ENCODE measurements around the gene ATP8B4.

Gene ATP8B4

GRCh38 chr15:49823987-49824774 is 294.9 kb downstream of the ATP8B4 start:
- H3K27ac ChIP-seq (ENCODE audit: low read length) = no peak overlapping the region
- H3K27me3 ChIP-seq (ENCODE audit: insufficient read depth, low read length, poor library complexity) = no peaks in the 10 kb centered on the region
- H3K36me3 ChIP-seq (ENCODE audit: insufficient read depth, low read length) = no peaks in the 10 kb centered on the region
- H3K9me3 ChIP-seq (ENCODE audit: insufficient read depth, low read length, severe bottlenecking) = no peaks in the 10 kb centered on the region
- H3K4me2 ChIP-seq (ENCODE audit: insufficient read depth, low read length) = no peak overlapping the region
- DNase-seq (no peak), ATAC-seq (ENCODE audit: insufficient read depth, low read depth) (no peak)
- no peaks in the 10 kb centered on the region for H4K20me1 ChIP-seq (ENCODE audit: insufficient read depth, low read length)
- H3K4me3 ChIP-seq (ENCODE audit: low read depth in 1 of 2, low read length in 2 of 2) = no peak overlapping the region
- TF ChIP-seq EZH2 (IDR thresholded peaks at IDR 0.05; ENCODE audit: borderline replicate concordance, low read depth, low read length, severe bottlenecking) (no peak), CTCF (IDR thresholded peaks at IDR 0.05; ENCODE audit: borderline replicate concordance, extremely low read depth, low read length, poor library complexity, severe bottlenecking) (no peak)
- H3K79me2 ChIP-seq (ENCODE audit: insufficient read depth, low read length) = no peaks in the 10 kb centered on the region
- no peak overlapping the region for H3K9ac ChIP-seq (ENCODE audit: low read depth, low read length)
- no peaks in the 10 kb centered on the region for H3K4me1 ChIP-seq (ENCODE audit: insufficient read depth, low read length)
- no peak overlapping the region for H2AFZ ChIP-seq (ENCODE audit: low read depth, low read length)

GRCh38 chr15:49817100-49817499 is 301.9 kb downstream of the ATP8B4 start:
- no peak overlapping the region for H3K9ac ChIP-seq (ENCODE audit: low read depth, low read length)
- H4K20me1 ChIP-seq (ENCODE audit: insufficient read depth, low read length) = no peaks in the 10 kb centered on the region
- TF ChIP-seq EZH2 (IDR thresholded peaks at IDR 0.05; ENCODE audit: borderline replicate concordance, low read depth, low read length, severe bottlenecking) = no peak
- no peak for TF ChIP-seq CTCF (IDR thresholded peaks at IDR 0.05; ENCODE audit: borderline replicate concordance, extremely low read depth, low read length, poor library complexity, severe bottlenecking)
- no peak overlapping the region for H3K4me2 ChIP-seq (ENCODE audit: insufficient read depth, low read length)
- no peaks in the 10 kb centered on the region for H3K9me3 ChIP-seq (ENCODE audit: insufficient read depth, low read length, severe bottlenecking)
- H3K36me3 ChIP-seq (ENCODE audit: insufficient read depth, low read length) = no peaks in the 10 kb centered on the region
- H3K27ac ChIP-seq (ENCODE audit: low read length) = no peak overlapping the region
- no peaks in the 10 kb centered on the region for H3K79me2 ChIP-seq (ENCODE audit: insufficient read depth, low read length)
- DNase-seq = no peak
- H3K4me1 ChIP-seq (ENCODE audit: insufficient read depth, low read length) = peaks cover 4% of the 10 kb centered on the region; the same call in 1 of the 2 replicates
- ATAC-seq (ENCODE audit: insufficient read depth, low read depth) = no peak
- no peak overlapping the region for H3K4me3 ChIP-seq (ENCODE audit: low read depth in 1 of 2, low read length in 2 of 2)
- no peak overlapping the region for H2AFZ ChIP-seq (ENCODE audit: low read depth, low read length)
- no peaks in the 10 kb centered on the region for H3K27me3 ChIP-seq (ENCODE audit: insufficient read depth, low read length, poor library complexity)

GRCh38 chr15:49815950-49816349 is 303.1 kb downstream of the ATP8B4 start:
- DNase-seq (peak; percentile 12), ATAC-seq (ENCODE audit: insufficient read depth, low read depth) (0 out of 3 replicates have a peak, but pooled peaks have one; percentile 58)
- H3K79me2 ChIP-seq (ENCODE audit: insufficient read depth, low read length) = no peaks in the 10 kb centered on the region
- H3K27ac ChIP-seq (ENCODE audit: low read length) = no peak overlapping the region
- TF ChIP-seq CTCF (IDR thresholded peaks at IDR 0.05; ENCODE audit: borderline replicate concordance, extremely low read depth, low read length, poor library complexity, severe bottlenecking) (no peak), EZH2 (IDR thresholded peaks at IDR 0.05; ENCODE audit: borderline replicate concordance, low read depth, low read length, severe bottlenecking) (no peak)
- H3K4me1 ChIP-seq (ENCODE audit: insufficient read depth, low read length) = peaks cover 4% of the 10 kb centered on the region; the same call in 1 of the 2 replicates
- H3K9ac ChIP-seq (ENCODE audit: low read depth, low read length) = no peak overlapping the region
- H3K27me3 ChIP-seq (ENCODE audit: insufficient read depth, low read length, poor library complexity) = no peaks in the 10 kb centered on the region
- no peaks in the 10 kb centered on the region for H4K20me1 ChIP-seq (ENCODE audit: insufficient read depth, low read length)
- no peak overlapping the region for H3K4me3 ChIP-seq (ENCODE audit: low read depth in 1 of 2, low read length in 2 of 2)
- H3K36me3 ChIP-seq (ENCODE audit: insufficient read depth, low read length) = no peaks in the 10 kb centered on the region
- no peak overlapping the region for H3K4me2 ChIP-seq (ENCODE audit: insufficient read depth, low read length)
- no peaks in the 10 kb centered on the region for H3K9me3 ChIP-seq (ENCODE audit: insufficient read depth, low read length, severe bottlenecking)
- H2AFZ ChIP-seq (ENCODE audit: low read depth, low read length) = no peak overlapping the region

All from DND-41 (cell line).